GM23248 (cell line): ENCODE data around the gene CCDC86. TPM values are rescaled to one million over a fixed set of nuclear protein-coding genes. Genes with fewer than 3 reads are reported as not detected.

Source experiments
- DNase-seq: peaks from one replicate; pipeline ENCODE4 v3.0.0-alpha.2; 2015
- H2AFZ ChIP-seq: fragments of 200-600 bp; sonication (generic); 2 replicates; pipeline ENCODE4 v1.6.1; 2016; ENCODE audit warnings: antibody characterized with exemption
- H3F3A ChIP-seq: fragments of 200-600 bp; sonication (generic); 2 replicates; pipeline ENCODE4 v1.6.1; 2016; ENCODE audit warnings: mild to moderate bottlenecking, antibody characterized with exemption, mixed run types; ENCODE audit not compliant: insufficient read depth
- H3K27ac ChIP-seq: fragments of 200-600 bp; sonication (generic); 2 replicates; pipeline ENCODE4 v1.5.1; 2016; ENCODE audit warnings: mild to moderate bottlenecking
- H3K27me3 ChIP-seq: fragments of 200-600 bp; sonication (generic); replicated peaks from 2 replicates; pipeline ENCODE4 v1.6.1; 2016; ENCODE audit warnings: mild to moderate bottlenecking; ENCODE audit not compliant: insufficient read depth
- H3K36me3 ChIP-seq: fragments of 200-600 bp; sonication (generic); 2 replicates; pipeline ENCODE4 v1.6.1; 2016; ENCODE audit warnings: low read depth, mild to moderate bottlenecking
- H3K4me1 ChIP-seq: fragments of 200-600 bp; sonication (generic); 2 replicates; pipeline ENCODE4 v1.6.1; 2016; ENCODE audit warnings: mild to moderate bottlenecking; ENCODE audit not compliant: insufficient read depth
- H3K4me2 ChIP-seq: fragments of 200-600 bp; sonication (generic); one replicate; pipeline ENCODE4 v1.6.1; 2016; ENCODE audit warnings: mild to moderate bottlenecking; ENCODE audit not compliant: unreplicated experiment
- H3K4me3 ChIP-seq: fragments of 200-600 bp; sonication (generic); 2 replicates; pipeline ENCODE4 v1.5.1; 2016; ENCODE audit warnings: mild to moderate bottlenecking
- H3K79me2 ChIP-seq: fragments of 200-600 bp; sonication (generic); 2 replicates; pipeline ENCODE4 v1.6.1; 2016; ENCODE audit warnings: mild to moderate bottlenecking; ENCODE audit not compliant: insufficient read depth
- H3K9ac ChIP-seq: fragments of 200-600 bp; sonication (generic); 2 replicates; pipeline ENCODE4 v1.6.1; 2016; ENCODE audit warnings: mild to moderate bottlenecking
- H3K9me2 ChIP-seq: fragments of 200-600 bp; sonication (generic); 2 replicates; pipeline ENCODE4 v1.6.1; 2016; ENCODE audit warnings: mixed run types, mild to moderate bottlenecking, moderate library complexity; ENCODE audit not compliant: insufficient read depth
- H3K9me3 ChIP-seq: fragments of 200-600 bp; sonication (generic); one replicate; pipeline ENCODE4 v1.6.1; 2017; ENCODE audit warnings: low read depth
- H4K20me1 ChIP-seq: fragments of 200-600 bp; sonication (generic); 2 replicates; pipeline ENCODE4 v1.6.0; 2016; ENCODE audit not compliant: insufficient read depth
- EZH2 ChIP-seq: fragments of 200-600 bp; sonication (generic); IDR thresholded peaks from 2 replicates; pipeline ENCODE4 v1.6.1; 2018; ENCODE audit warnings: antibody characterized with exemption, mild to moderate bottlenecking; ENCODE audit not compliant: insufficient read depth, poor library complexity, severe bottlenecking
- EZH2phosphoT487 ChIP-seq: fragments of 200-600 bp; sonication (generic); IDR thresholded peaks from 2 replicates; pipeline ENCODE4 v1.6.1; 2018; ENCODE audit warnings: antibody characterized with exemption, moderate library complexity, mild to moderate bottlenecking, low read depth; ENCODE audit not compliant: insufficient read depth
- WGBS, 2 experiments: methylation state at CpG; one replicate each; pipeline ENCODE4 v1.1.6; 2015 to 2017; ENCODE audit warnings: low lambda C conversion rate in 2 of 2, low coverage in 1 of 2; ENCODE audit errors: missing lambda C conversion rate in 2 of 2; 5-methylcytosine and 5-hydroxymethylcytosine counted together
- in situ Hi-C: fragments of 300-500 bp; cut with MboI; formaldehyde crosslinking; loops from 2 replicates; pipeline ENCODE4 v1.15.0; 2020
- polyA plus RNA-seq: library from polyadenylated mRNA; unstranded; fragments of >200 nt; fragmentation: Nextera tagmentation; extraction: Ambion mirVana; gene quantifications from 2 replicates; pipeline ENCODE4 v1.2.1, GENCODE V29; 2016
- total RNA-seq: library from RNA; depleted of rRNA; stranded (reverse); fragments of >200 nt; shearing (Covaris generic); gene quantifications from 2 replicates; pipeline ENCODE4 v1.2.3, GENCODE V29; 2014

Gene CCDC86
- total and polyA plus RNA-seq, 2 experiments from 2014 or later = 10.7 to 37.6 TPM

DNA sequence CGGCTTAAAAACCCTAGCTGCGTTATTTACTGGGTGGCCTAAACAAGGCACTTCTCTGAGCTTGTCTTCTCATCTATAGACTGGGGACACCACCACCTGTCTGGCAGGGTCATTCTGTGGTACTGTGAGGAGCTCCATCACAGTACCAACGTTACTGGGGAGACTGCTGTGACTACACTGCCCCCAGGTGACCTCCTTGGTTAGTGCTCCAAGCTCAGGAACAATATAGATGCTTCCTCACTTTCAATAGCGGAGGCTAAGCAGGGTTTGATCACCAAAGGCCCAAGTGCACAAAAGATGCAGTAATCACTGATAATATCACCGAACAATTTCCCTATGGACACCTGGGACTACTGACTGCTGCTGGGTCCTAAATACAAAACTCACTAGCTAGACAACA lies 45.6 kb downstream of the CCDC86 start:
- no peak overlapping the region for H2AFZ ChIP-seq
- TF ChIP-seq EZH2phosphoT487 = no peak
- TF ChIP-seq EZH2 = no peak
- DNase-seq = peak; percentile 69
- H3K79me2 ChIP-seq = no peaks in the 10 kb centered on the region
- no peaks in the 10 kb centered on the region for H3K9me2 ChIP-seq
- no peak overlapping the region for H3K4me3 ChIP-seq
- no peak overlapping the region for H3K4me2 ChIP-seq
- no peaks in the 10 kb centered on the region for H3K9me3 ChIP-seq
- H3K27me3 ChIP-seq = no peaks in the 10 kb centered on the region
- H3F3A ChIP-seq = no peaks in the 10 kb centered on the region
- H3K27ac ChIP-seq = no peak overlapping the region
- WGBS, 2 experiments = 60 to 65% methylated on average over 5 of the region's 5 CpGs
- H3K36me3 ChIP-seq = no peaks in the 10 kb centered on the region
- no peaks in the 10 kb centered on the region for H4K20me1 ChIP-seq
- no peak overlapping the region for H3K9ac ChIP-seq
- in situ Hi-C loops = no loop called here
- H3K4me1 ChIP-seq = no peaks in the 10 kb centered on the region

DNA sequence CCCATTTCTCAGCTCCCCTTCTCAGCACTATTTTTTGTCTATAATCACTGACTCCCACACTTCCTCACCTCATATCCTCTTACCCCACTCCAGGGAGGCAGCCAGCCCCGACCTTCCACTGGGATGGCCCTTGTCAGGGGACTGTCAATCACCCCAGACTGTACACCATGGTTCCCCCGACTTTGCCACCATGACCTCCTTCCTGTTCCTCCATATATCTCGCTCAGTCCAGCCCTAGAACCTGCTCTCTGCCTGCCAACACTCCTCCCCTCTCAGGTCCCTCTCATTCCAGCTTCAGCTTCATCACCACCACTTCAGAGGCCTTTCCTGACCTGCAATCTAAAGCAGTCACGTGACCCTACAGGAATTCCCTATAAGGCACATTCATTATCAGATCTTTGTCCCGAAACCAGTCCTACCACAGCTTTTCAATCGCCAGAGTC lies 48.0 kb downstream of the CCDC86 start:
- Histone ChIP-seq H3K4me3 (no peak overlapping the region), H3K9me2 (no peaks in the 10 kb centered on the region), H3K79me2 (no peaks in the 10 kb centered on the region), H3K27ac (no peak overlapping the region), H3K9me3 (no peaks in the 10 kb centered on the region), H2AFZ (no peak overlapping the region), H3K27me3 (no peaks in the 10 kb centered on the region), H3F3A (no peaks in the 10 kb centered on the region), H3K9ac (no peak overlapping the region), H3K4me1 (no peaks in the 10 kb centered on the region), H3K36me3 (0 out of 2 replicates have a peak, but pooled peaks cover 5% of the 10 kb centered on the region), H3K4me2 (no peak overlapping the region), H4K20me1 (no peaks in the 10 kb centered on the region)
- in situ Hi-C loops = loop anchor here (10.0 kb wide), 1 partner anchor 55 kb away; no protein-coding TSS in a partner anchor
- no peak for TF ChIP-seq EZH2
- WGBS, 2 experiments = 60% methylated on average over 6 of the region's 6 CpGs
- DNase-seq = no peak

DNA sequence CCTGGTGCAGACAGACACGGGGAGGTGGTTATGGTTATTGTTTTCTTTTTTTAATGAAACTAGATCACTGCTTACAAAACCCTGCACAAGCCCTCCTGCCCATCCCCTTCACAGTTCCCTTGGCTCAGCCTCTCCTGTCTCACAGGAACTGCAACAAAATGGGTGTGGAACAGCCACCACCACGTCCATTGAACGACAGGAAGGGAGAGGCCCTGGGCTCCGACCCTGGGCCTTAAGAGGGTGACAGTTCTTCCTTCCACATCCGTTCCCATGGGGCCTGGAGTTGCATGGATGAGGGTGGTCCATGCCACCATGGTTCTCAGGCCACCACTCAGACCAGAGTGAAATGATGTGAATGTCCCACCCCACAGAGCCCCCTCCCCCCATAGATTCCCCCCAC lies 48.8 kb downstream of the CCDC86 start:
- TF ChIP-seq EZH2phosphoT487 (no peak), EZH2 (no peak)
- no peaks in the 10 kb centered on the region for H3K9me2 ChIP-seq
- no peaks in the 10 kb centered on the region for H3K4me1 ChIP-seq
- no peaks in the 10 kb centered on the region for H3K9me3 ChIP-seq
- H3K4me3 ChIP-seq = no peak overlapping the region
- no peak overlapping the region for H2AFZ ChIP-seq
- peaks cover 13% of the 10 kb centered on the region for H3K36me3 ChIP-seq
- H3K79me2 ChIP-seq = no peaks in the 10 kb centered on the region
- H3K9ac ChIP-seq = no peak overlapping the region
- WGBS, 2 experiments = 82 to 83% methylated on average over 5 of the region's 5 CpGs
- H3F3A ChIP-seq = no peaks in the 10 kb centered on the region
- H3K4me2 ChIP-seq = no peak overlapping the region
- in situ Hi-C loops = loop anchor here (10.0 kb wide), 1 partner anchor 56 kb away; no protein-coding TSS in a partner anchor
- DNase-seq = no peak
- H3K27me3 ChIP-seq = no peaks in the 10 kb centered on the region
- H3K27ac ChIP-seq = no peak overlapping the region
- H4K20me1 ChIP-seq = no peaks in the 10 kb centered on the region

DNA sequence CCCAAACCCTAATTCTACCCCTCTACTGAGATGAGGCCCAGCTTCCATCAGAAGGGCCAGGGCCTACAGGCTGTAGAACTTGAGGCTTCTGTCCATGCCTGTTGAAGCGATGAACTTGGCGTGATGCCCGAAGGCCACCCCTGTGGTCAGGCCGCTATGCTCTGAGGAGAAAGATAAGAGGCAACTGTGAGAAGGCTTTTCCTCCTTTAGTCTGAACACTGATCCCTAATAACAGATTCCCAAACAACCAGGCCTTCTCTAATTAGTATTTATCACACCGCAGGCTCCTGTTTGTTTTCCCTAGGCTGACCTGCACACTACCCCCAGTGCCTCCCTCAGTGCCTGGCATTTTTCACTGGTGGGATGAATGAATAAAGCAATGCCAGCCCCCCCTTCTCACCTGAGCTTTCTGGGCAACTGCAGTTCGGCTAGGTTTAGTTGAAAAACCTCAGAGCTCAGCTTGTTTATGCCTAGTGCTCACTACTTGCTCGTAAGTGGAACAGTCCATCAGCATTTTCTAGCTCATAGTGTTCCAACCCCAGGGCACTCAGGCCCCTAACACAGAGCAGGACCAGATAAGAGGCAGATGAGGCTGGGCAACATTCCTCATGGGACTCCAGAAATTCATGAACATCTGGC lies 49.3 kb downstream of the CCDC86 start:
- DNase-seq = no peak
- in situ Hi-C loops = loop anchor here (10.0 kb wide), 1 partner anchor 56 kb away; no protein-coding TSS in a partner anchor

More for the DNA sequence above, 49.3 kb downstream of the CCDC86 start:
- Histone ChIP-seq H3K36me3 (peaks cover 18% of the 10 kb centered on the region), H3K4me2 (no peak overlapping the region), H3K4me3 (no peak overlapping the region), H3K27ac (no peak overlapping the region), H3F3A (no peaks in the 10 kb centered on the region), H3K9me2 (no peaks in the 10 kb centered on the region), H4K20me1 (no peaks in the 10 kb centered on the region), H3K27me3 (no peaks in the 10 kb centered on the region), H3K79me2 (no peaks in the 10 kb centered on the region), H3K9me3 (no peaks in the 10 kb centered on the region), H3K4me1 (no peaks in the 10 kb centered on the region), H3K9ac (no peak overlapping the region), H2AFZ (no peak overlapping the region)
- TF ChIP-seq EZH2phosphoT487 (no peak), EZH2 (no peak)
- WGBS, 2 experiments = 98 to 99% methylated on average over 7 of the region's 7 CpGs
